Stimulated activated CD8-positive, alpha-beta memory T cell treated with anti-CD3 and anti-CD28 coated beads, Interleukin-7, amount 100 ng/mL, for 1 hour (primary cell): ENCODE data around the gene PMEPA1.

Source experiments
- DNase-seq, 2 donors: peaks; one replicate each; pipeline ENCODE4 v3.0.0-alpha.2; 2020; ENCODE audit warnings: low read depth in 2 of 2

Gene PMEPA1

GRCh38 chr20:57677584-57677982, 32.2 kb downstream of the PMEPA1 start:
- DNase-seq: no peak

GRCh38 chr20:57676589-57677583, 32.9 kb downstream of the PMEPA1 start:
- no peak for DNase-seq

- no peak for DNase-seq
Measured at GRCh38 chr20:57675773-57676172, 34.0 kb downstream of the PMEPA1 start.

GRCh38 chr20:57672953-57673575, 36.8 kb downstream of the PMEPA1 start:
- DNase-seq: no peak

GRCh38 chr20:57672164-57672563, 37.7 kb downstream of the PMEPA1 start:
- no peak for DNase-seq

GRCh38 chr20:57671662-57672061, 38.2 kb downstream of the PMEPA1 start:
- no peak for DNase-seq

GRCh38 chr20:57671072-57671391, 38.8 kb downstream of the PMEPA1 start:
- DNase-seq: no peak

- DNase-seq: no peak
Measured at GRCh38 chr20:57670288-57671071, 39.3 kb downstream of the PMEPA1 start.

GRCh38 chr20:57669632-57670031, 40.2 kb downstream of the PMEPA1 start:
- no peak for DNase-seq

- DNase-seq: no peak
Measured at GRCh38 chr20:57667924-57668782, 41.7 kb downstream of the PMEPA1 start.

- no peak for DNase-seq
Measured at GRCh38 chr20:57667388-57667787, 42.4 kb downstream of the PMEPA1 start.

GRCh38 chr20:57666834-57667157, 43.0 kb downstream of the PMEPA1 start:
- DNase-seq: no peak

- DNase-seq: no peak
Measured at GRCh38 chr20:57666106-57666833, 43.5 kb downstream of the PMEPA1 start.

GRCh38 chr20:57665589-57665971, 44.2 kb downstream of the PMEPA1 start:
- DNase-seq: no peak

- no peak for DNase-seq
Measured at GRCh38 chr20:57664924-57665588, 44.8 kb downstream of the PMEPA1 start.

- no peak for DNase-seq
Measured at GRCh38 chr20:57664476-57664875, 45.3 kb downstream of the PMEPA1 start.

GRCh38 chr20:57663681-57664451, 45.9 kb downstream of the PMEPA1 start:
- DNase-seq: no peak

- DNase-seq: no peak
Measured at GRCh38 chr20:57663241-57663640, 46.6 kb downstream of the PMEPA1 start.

- DNase-seq: no peak
Measured at GRCh38 chr20:57662456-57663240, 47.2 kb downstream of the PMEPA1 start.
